Measurements from ENCODE around the gene VEGFC. TPM values are rescaled to one million over a fixed set of nuclear protein-coding genes. Genes with fewer than 3 reads are reported as not detected.

The VEGFC gene
- total and polyA plus RNA-seq, 2 donors (not counting 1 experiment from before 2014, with no cell fraction given) = not detected

- Mint-ChIP-seq H3K27ac (no peak overlapping the region), H3K4me3 (no peak overlapping the region), H3K9me3 (ENCODE audit: insufficient read depth) (peaks cover 2% of the 10 kb centered on the region), H3K4me1 (no peaks in the 10 kb centered on the region), H3K27me3 (no peaks in the 10 kb centered on the region)
- H2AFZ ChIP-seq (ENCODE audit: insufficient read depth, low read depth, low read length, poor library complexity, severe bottlenecking) = no peak overlapping the region
- H3K4me1 ChIP-seq (ENCODE audit: control insufficient read depth in 2 of 2, insufficient read depth in 2 of 2, low read length in 2 of 2) = no peaks in the 10 kb centered on the region
- TF ChIP-seq CTCF (IDR thresholded peaks at IDR 0.05) = no peak
- no peaks in the 10 kb centered on the region for H3K79me2 ChIP-seq (ENCODE audit: control insufficient read depth, insufficient read depth, low read length)
- no peaks in the 10 kb centered on the region for H4K20me1 ChIP-seq (ENCODE audit: control insufficient read depth, insufficient read depth, low read length, poor library complexity, severe bottlenecking)
- H3K27ac ChIP-seq (ENCODE audit: low read length in 2 of 2) = no peak overlapping the region
- H3K9me3 ChIP-seq (ENCODE audit: control extremely low read depth in 1 of 3, control insufficient read depth in 2 of 3, insufficient read depth in 1 of 3, low read length in 2 of 3) = no peaks in the 10 kb centered on the region
- H3K27me3 ChIP-seq (replicated peaks in 1 of 4; ENCODE audit: control extremely low read depth in 1 of 4, control insufficient read depth in 3 of 4, insufficient read depth in 4 of 4, low read length in 3 of 4) = no peaks in the 10 kb centered on the region
- CTCF ChIA-PET = no interaction called here
- no CpG with 5 or more reads among the region's 1 CpG for WGBS (ENCODE audit: insufficient coverage)
- no peak overlapping the region for H3K4me3 ChIP-seq (ENCODE audit: control extremely low read depth in 1 of 5, extremely low read depth in 1 of 5, insufficient read depth in 1 of 5, low read depth in 2 of 5, low read length in 4 of 5)
- DNase-seq (no peak), ATAC-seq (ENCODE audit: low read depth) (no peak)
- no peaks in the 10 kb centered on the region for H3K36me3 ChIP-seq (replicated peaks in 1 of 2; ENCODE audit: control extremely low read depth in 1 of 2, control insufficient read depth in 1 of 2, extremely low read depth in 1 of 2, insufficient read depth in 2 of 2, low read length in 1 of 2)
- POLR2A ChIA-PET = no interaction called here
- H3K4me2 ChIP-seq (replicated peaks; ENCODE audit: low read depth, low read length, poor library complexity, severe bottlenecking) = no peak overlapping the region
- no peak overlapping the region for H3K9ac ChIP-seq (ENCODE audit: low read length)
- intact Hi-C loops (cut with micrococcal nuclease) = no loop called here
These were observed 73.8 kb downstream of the VEGFC start for GRCh38 chr4:176718881-176719280.

- Mint-ChIP-seq H3K27me3 (no peaks in the 10 kb centered on the region), H3K27ac (no peak overlapping the region), H3K9me3 (ENCODE audit: insufficient read depth) (peaks cover 2% of the 10 kb centered on the region), H3K4me3 (no peak overlapping the region), H3K4me1 (no peaks in the 10 kb centered on the region)
- H2AFZ ChIP-seq (ENCODE audit: insufficient read depth, low read depth, low read length, poor library complexity, severe bottlenecking) = no peak overlapping the region
- POLR2A ChIA-PET = no interaction called here
- no peak for TF ChIP-seq EZH2 (IDR thresholded peaks at IDR 0.05; ENCODE audit: borderline replicate concordance, insufficient read depth, low read depth, low read length, poor library complexity, severe bottlenecking)
- TF ChIP-seq CTCF (IDR thresholded peaks at IDR 0.05) = no peak
- no peaks in the 10 kb centered on the region for H3K4me1 ChIP-seq (ENCODE audit: control insufficient read depth in 2 of 2, insufficient read depth in 2 of 2, low read length in 2 of 2)
- CTCF ChIA-PET = no interaction called here
- H3K27ac ChIP-seq (ENCODE audit: low read length in 2 of 2) = no peak overlapping the region
- DNase-seq (no peak), ATAC-seq (ENCODE audit: low read depth) (no peak)
- H3K4me3 ChIP-seq (ENCODE audit: control extremely low read depth in 1 of 5, extremely low read depth in 1 of 5, insufficient read depth in 1 of 5, low read depth in 2 of 5, low read length in 4 of 5) = no peak overlapping the region
- no peaks in the 10 kb centered on the region for H3K36me3 ChIP-seq (replicated peaks in 1 of 2; ENCODE audit: control extremely low read depth in 1 of 2, control insufficient read depth in 1 of 2, extremely low read depth in 1 of 2, insufficient read depth in 2 of 2, low read length in 1 of 2)
- H3K27me3 ChIP-seq (replicated peaks in 1 of 4; ENCODE audit: control extremely low read depth in 1 of 4, control insufficient read depth in 3 of 4, insufficient read depth in 4 of 4, low read length in 3 of 4) = no peaks in the 10 kb centered on the region
- H3K4me2 ChIP-seq (replicated peaks; ENCODE audit: low read depth, low read length, poor library complexity, severe bottlenecking) = no peak overlapping the region
- intact Hi-C loops (cut with micrococcal nuclease) = no loop called here
- no peaks in the 10 kb centered on the region for H4K20me1 ChIP-seq (ENCODE audit: control insufficient read depth, insufficient read depth, low read length, poor library complexity, severe bottlenecking)
- no peaks in the 10 kb centered on the region for H3K79me2 ChIP-seq (ENCODE audit: control insufficient read depth, insufficient read depth, low read length)
- no peak overlapping the region for H3K9ac ChIP-seq (ENCODE audit: low read length)
- no peaks in the 10 kb centered on the region for H3K9me3 ChIP-seq (ENCODE audit: control extremely low read depth in 1 of 3, control insufficient read depth in 2 of 3, insufficient read depth in 1 of 3, low read length in 2 of 3)
- no CpG with 5 or more reads among the region's 2 CpGs for WGBS (ENCODE audit: insufficient coverage)
These were observed 75.5 kb downstream of the VEGFC start for GRCh38 chr4:176717237-176717636.

Data from B cell (primary cell).